Measurements from ENCODE around the gene SLITRK1. TPM values are rescaled to one million over a fixed set of nuclear protein-coding genes. Genes with fewer than 3 reads are reported as not detected.

Gene SLITRK1
- total RNA-seq, 1 donor from 2014 or later, result 1.6 TPM

DNA sequence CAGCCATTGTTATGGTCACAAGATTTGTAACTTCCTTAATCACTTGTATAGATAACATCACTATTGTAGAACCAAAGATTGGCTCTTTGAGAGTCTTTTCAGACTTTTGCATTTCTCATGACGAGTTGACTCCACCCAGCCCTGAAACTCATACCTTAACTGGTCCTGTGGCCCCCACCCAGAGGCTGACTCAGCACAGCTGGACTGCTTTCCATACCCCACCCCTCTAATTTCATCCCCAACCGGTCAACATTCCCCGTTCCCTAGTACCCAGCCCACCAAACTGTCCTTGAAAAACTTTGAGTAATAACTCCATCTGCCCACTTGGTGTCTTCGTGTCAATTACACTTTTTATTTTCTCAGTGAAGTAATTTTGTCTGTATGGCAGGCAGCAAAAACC, 32.1 kb upstream of the SLITRK1 start:
- H3K4me3 ChIP-seq, result no peak overlapping the region
- Mint-ChIP-seq H3K4me1 (no peaks in the 10 kb centered on the region), H3K36me3 (no peaks in the 10 kb centered on the region), H3K9me3 (no peaks in the 10 kb centered on the region), H3K4me3 (no peak overlapping the region), H3K27me3 (ENCODE audit: insufficient read depth, low read depth) (peaks cover 7% of the 10 kb centered on the region), H3K27ac (no peak overlapping the region)
- H3K4me2 ChIP-seq, result no peak overlapping the region
- H3K27ac ChIP-seq, result no peak overlapping the region
- H3K79me2 ChIP-seq (ENCODE audit: low read depth), result no peaks in the 10 kb centered on the region
- no peak overlapping the region for H3K9ac ChIP-seq
- no peaks in the 10 kb centered on the region for H4K20me1 ChIP-seq (ENCODE audit: low read depth)
- DNase-seq (ENCODE audit: low spot score), result no peak
- peak overlapping the region; percentile 8 for H2AFZ ChIP-seq (replicated peaks)
- H3K27me3 ChIP-seq, result no peaks in the 10 kb centered on the region
- no peaks in the 10 kb centered on the region for H3K36me3 ChIP-seq
- TF ChIP-seq EZH2phosphoT487 (IDR thresholded peaks at IDR 0.05), result no peak
- TF ChIP-seq, protein P1, sequence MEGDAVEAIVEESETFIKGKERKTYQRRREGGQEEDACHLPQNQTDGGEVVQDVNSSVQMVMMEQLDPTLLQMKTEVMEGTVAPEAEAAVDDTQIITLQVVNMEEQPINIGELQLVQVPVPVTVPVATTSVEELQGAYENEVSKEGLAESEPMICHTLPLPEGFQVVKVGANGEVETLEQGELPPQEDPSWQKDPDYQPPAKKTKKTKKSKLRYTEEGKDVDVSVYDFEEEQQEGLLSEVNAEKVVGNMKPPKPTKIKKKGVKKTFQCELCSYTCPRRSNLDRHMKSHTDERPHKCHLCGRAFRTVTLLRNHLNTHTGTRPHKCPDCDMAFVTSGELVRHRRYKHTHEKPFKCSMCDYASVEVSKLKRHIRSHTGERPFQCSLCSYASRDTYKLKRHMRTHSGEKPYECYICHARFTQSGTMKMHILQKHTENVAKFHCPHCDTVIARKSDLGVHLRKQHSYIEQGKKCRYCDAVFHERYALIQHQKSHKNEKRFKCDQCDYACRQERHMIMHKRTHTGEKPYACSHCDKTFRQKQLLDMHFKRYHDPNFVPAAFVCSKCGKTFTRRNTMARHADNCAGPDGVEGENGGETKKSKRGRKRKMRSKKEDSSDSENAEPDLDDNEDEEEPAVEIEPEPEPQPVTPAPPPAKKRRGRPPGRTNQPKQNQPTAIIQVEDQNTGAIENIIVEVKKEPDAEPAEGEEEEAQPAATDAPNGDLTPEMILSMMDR (IDR thresholded peaks at IDR 0.05), result no peak
- no peaks in the 10 kb centered on the region for H3K4me1 ChIP-seq
- H3K9me3 ChIP-seq (ENCODE audit: low read depth), result no peaks in the 10 kb centered on the region
- H3F3A ChIP-seq (ENCODE audit: low read depth), result no peaks in the 10 kb centered on the region

DNA sequence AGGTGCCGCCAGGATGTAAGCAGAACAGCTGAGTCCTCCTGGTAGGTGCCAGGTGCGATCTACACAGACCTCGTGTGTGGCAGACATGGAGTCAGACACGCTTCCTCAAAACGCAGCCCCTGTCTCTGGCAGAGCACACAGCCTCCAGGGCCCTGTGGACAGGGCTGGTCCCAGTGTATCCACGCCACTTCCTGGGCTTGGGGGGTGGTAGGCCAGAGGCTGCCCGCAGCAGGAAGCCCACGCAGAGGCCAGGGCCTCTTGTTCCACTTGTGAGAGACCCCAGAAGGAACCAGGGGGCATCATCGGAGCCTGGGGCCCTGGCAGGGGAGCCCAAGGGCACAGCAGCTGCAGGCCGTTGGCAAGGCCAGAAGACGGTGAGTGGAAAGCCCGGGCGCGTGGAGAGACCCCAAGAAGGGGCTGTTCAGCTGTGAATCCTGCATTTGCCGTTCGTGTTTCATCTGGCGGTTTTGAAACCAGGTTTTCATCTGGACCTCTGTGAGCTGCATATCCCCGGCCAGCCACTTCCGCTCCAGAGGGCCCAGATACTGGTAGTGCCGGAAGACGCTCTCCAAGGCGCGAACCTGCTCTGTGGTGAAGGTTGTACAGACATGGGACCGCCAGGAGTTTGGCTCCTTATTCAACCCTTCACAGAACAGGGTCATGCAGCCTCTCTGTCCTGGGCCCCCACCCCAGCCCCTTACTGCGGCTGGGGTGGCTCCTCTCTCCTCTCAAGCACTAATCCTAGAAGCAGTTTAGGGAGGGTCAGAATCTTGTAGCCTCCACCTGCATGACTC, 25.1 kb upstream of the SLITRK1 start:
- no peak for DNase-seq (ENCODE audit: low spot score)
- H3K27ac ChIP-seq, result no peak overlapping the region
- no peak overlapping the region for H2AFZ ChIP-seq (replicated peaks)
- H3K79me2 ChIP-seq (ENCODE audit: low read depth), result no peaks in the 10 kb centered on the region
- no peaks in the 10 kb centered on the region for H3K9me3 ChIP-seq (ENCODE audit: low read depth)
- TF ChIP-seq, protein P1 (IDR thresholded peaks at IDR 0.05), result no peak
- TF ChIP-seq EZH2 (IDR thresholded peaks at IDR 0.05), result no peak
- no peak for TF ChIP-seq EZH2phosphoT487 (IDR thresholded peaks at IDR 0.05)
- peaks cover 9% of the 10 kb centered on the region for H3K27me3 Mint-ChIP-seq (ENCODE audit: insufficient read depth, low read depth)
- no peak overlapping the region for H3K27ac Mint-ChIP-seq
- H3K4me3 Mint-ChIP-seq, result no peak overlapping the region
- H3K27me3 ChIP-seq, result no peaks in the 10 kb centered on the region
- H3K9ac ChIP-seq, result no peak overlapping the region
- H3K4me3 ChIP-seq, result no peak overlapping the region
- no peaks in the 10 kb centered on the region for H3K36me3 ChIP-seq
- no peaks in the 10 kb centered on the region for H3F3A ChIP-seq (ENCODE audit: low read depth)
- H3K4me2 ChIP-seq, result no peak overlapping the region
- peaks cover 6% of the 10 kb centered on the region for H3K9me3 Mint-ChIP-seq
- no peaks in the 10 kb centered on the region for H3K4me1 ChIP-seq
- no peaks in the 10 kb centered on the region for H4K20me1 ChIP-seq (ENCODE audit: low read depth)
- no peaks in the 10 kb centered on the region for H3K36me3 Mint-ChIP-seq
- H3K4me1 Mint-ChIP-seq, result no peaks in the 10 kb centered on the region

DNA sequence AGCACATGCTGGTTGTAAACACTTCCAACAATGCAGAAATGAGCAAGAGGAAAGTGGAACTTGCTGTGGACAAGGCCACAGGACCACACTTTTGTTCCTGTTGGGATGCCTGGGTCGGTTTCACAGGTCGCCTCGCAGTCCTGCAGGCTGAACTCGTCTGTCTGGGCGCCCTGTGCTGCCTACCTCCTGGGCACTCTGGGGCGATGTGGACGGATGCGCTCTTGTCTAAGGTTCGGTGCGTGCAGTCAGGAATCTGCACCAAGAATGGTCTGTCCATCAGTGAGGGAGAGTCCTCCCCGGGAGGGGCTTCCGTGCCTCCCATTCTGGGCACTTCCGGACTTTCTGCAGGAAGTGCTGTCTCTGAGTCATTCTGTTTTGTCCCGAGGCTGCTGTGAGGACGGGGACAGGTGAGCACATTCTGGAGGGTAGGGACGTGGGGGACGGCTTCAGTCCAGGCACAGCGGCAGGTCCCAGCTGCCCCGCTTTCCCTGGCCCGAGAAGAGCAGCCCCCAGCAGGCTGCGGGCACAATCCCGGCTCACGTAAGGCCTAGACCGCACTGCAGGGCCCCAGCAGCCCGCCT, 24.1 kb upstream of the SLITRK1 start:
- Mint-ChIP-seq H3K27me3 (ENCODE audit: insufficient read depth, low read depth) (peaks cover 4% of the 10 kb centered on the region), H3K27ac (no peak overlapping the region), H3K4me3 (no peak overlapping the region), H3K4me1 (no peaks in the 10 kb centered on the region), H3K36me3 (no peaks in the 10 kb centered on the region), H3K9me3 (peaks cover 6% of the 10 kb centered on the region)
- Histone ChIP-seq H3K27me3 (no peaks in the 10 kb centered on the region), H4K20me1 (ENCODE audit: low read depth) (no peaks in the 10 kb centered on the region), H3K4me3 (no peak overlapping the region), H3K4me1 (no peaks in the 10 kb centered on the region), H3K79me2 (ENCODE audit: low read depth) (no peaks in the 10 kb centered on the region), H3K4me2 (no peak overlapping the region), H3K9ac (no peak overlapping the region), H3K27ac (no peak overlapping the region), H2AFZ (replicated peaks) (no peak overlapping the region), H3F3A (ENCODE audit: low read depth) (no peaks in the 10 kb centered on the region), H3K9me3 (ENCODE audit: low read depth) (no peaks in the 10 kb centered on the region), H3K36me3 (no peaks in the 10 kb centered on the region)
- TF ChIP-seq, protein P1 (IDR thresholded peaks at IDR 0.05), result no peak
- no peak for TF ChIP-seq EZH2 (IDR thresholded peaks at IDR 0.05)
- no peak for TF ChIP-seq EZH2phosphoT487 (IDR thresholded peaks at IDR 0.05)
- no peak for DNase-seq (ENCODE audit: low spot score)
